GM23248 (cell line): ENCODE data around the gene SLIT3. TPM values are rescaled to one million over a fixed set of nuclear protein-coding genes. Genes with fewer than 3 reads are reported as not detected.

Experiments
- DNase-seq: peaks from one replicate; pipeline ENCODE4 v3.0.0-alpha.2; 2015
- H2AFZ ChIP-seq: fragments of 200-600 bp; sonication (generic); 2 replicates; pipeline ENCODE4 v1.6.1; 2016; ENCODE audit warnings: antibody characterized with exemption
- H3F3A ChIP-seq: fragments of 200-600 bp; sonication (generic); 2 replicates; pipeline ENCODE4 v1.6.1; 2016; ENCODE audit warnings: mild to moderate bottlenecking, antibody characterized with exemption, mixed run types; ENCODE audit not compliant: insufficient read depth
- H3K27ac ChIP-seq: fragments of 200-600 bp; sonication (generic); 2 replicates; pipeline ENCODE4 v1.5.1; 2016; ENCODE audit warnings: mild to moderate bottlenecking
- H3K27me3 ChIP-seq: fragments of 200-600 bp; sonication (generic); replicated peaks from 2 replicates; pipeline ENCODE4 v1.6.1; 2016; ENCODE audit warnings: mild to moderate bottlenecking; ENCODE audit not compliant: insufficient read depth
- H3K36me3 ChIP-seq: fragments of 200-600 bp; sonication (generic); 2 replicates; pipeline ENCODE4 v1.6.1; 2016; ENCODE audit warnings: low read depth, mild to moderate bottlenecking
- H3K4me1 ChIP-seq: fragments of 200-600 bp; sonication (generic); 2 replicates; pipeline ENCODE4 v1.6.1; 2016; ENCODE audit warnings: mild to moderate bottlenecking; ENCODE audit not compliant: insufficient read depth
- H3K4me2 ChIP-seq: fragments of 200-600 bp; sonication (generic); one replicate; pipeline ENCODE4 v1.6.1; 2016; ENCODE audit warnings: mild to moderate bottlenecking; ENCODE audit not compliant: unreplicated experiment
- H3K4me3 ChIP-seq: fragments of 200-600 bp; sonication (generic); 2 replicates; pipeline ENCODE4 v1.5.1; 2016; ENCODE audit warnings: mild to moderate bottlenecking
- H3K79me2 ChIP-seq: fragments of 200-600 bp; sonication (generic); 2 replicates; pipeline ENCODE4 v1.6.1; 2016; ENCODE audit warnings: mild to moderate bottlenecking; ENCODE audit not compliant: insufficient read depth
- H3K9ac ChIP-seq: fragments of 200-600 bp; sonication (generic); 2 replicates; pipeline ENCODE4 v1.6.1; 2016; ENCODE audit warnings: mild to moderate bottlenecking
- H3K9me2 ChIP-seq: fragments of 200-600 bp; sonication (generic); 2 replicates; pipeline ENCODE4 v1.6.1; 2016; ENCODE audit warnings: mixed run types, mild to moderate bottlenecking, moderate library complexity; ENCODE audit not compliant: insufficient read depth
- H3K9me3 ChIP-seq: fragments of 200-600 bp; sonication (generic); one replicate; pipeline ENCODE4 v1.6.1; 2017; ENCODE audit warnings: low read depth
- H4K20me1 ChIP-seq: fragments of 200-600 bp; sonication (generic); 2 replicates; pipeline ENCODE4 v1.6.0; 2016; ENCODE audit not compliant: insufficient read depth
- EZH2 ChIP-seq: fragments of 200-600 bp; sonication (generic); IDR thresholded peaks from 2 replicates; pipeline ENCODE4 v1.6.1; 2018; ENCODE audit warnings: antibody characterized with exemption, mild to moderate bottlenecking; ENCODE audit not compliant: insufficient read depth, poor library complexity, severe bottlenecking
- EZH2phosphoT487 ChIP-seq: fragments of 200-600 bp; sonication (generic); IDR thresholded peaks from 2 replicates; pipeline ENCODE4 v1.6.1; 2018; ENCODE audit warnings: antibody characterized with exemption, moderate library complexity, mild to moderate bottlenecking, low read depth; ENCODE audit not compliant: insufficient read depth
- WGBS, 2 experiments: methylation state at CpG; one replicate each; pipeline ENCODE4 v1.1.6; 2015 to 2017; ENCODE audit warnings: low lambda C conversion rate in 2 of 2, low coverage in 1 of 2; ENCODE audit errors: missing lambda C conversion rate in 2 of 2; 5-methylcytosine and 5-hydroxymethylcytosine counted together
- in situ Hi-C: fragments of 300-500 bp; cut with MboI; formaldehyde crosslinking; loops from 2 replicates; pipeline ENCODE4 v1.15.0; 2020
- polyA plus RNA-seq: library from polyadenylated mRNA; unstranded; fragments of >200 nt; fragmentation: Nextera tagmentation; extraction: Ambion mirVana; gene quantifications from 2 replicates; pipeline ENCODE4 v1.2.1, GENCODE V29; 2016
- total RNA-seq: library from RNA; depleted of rRNA; stranded (reverse); fragments of >200 nt; shearing (Covaris generic); gene quantifications from 2 replicates; pipeline ENCODE4 v1.2.3, GENCODE V29; 2014

The SLIT3 gene
- total and polyA plus RNA-seq, 2 experiments from 2014 or later: 61.9 to 100 TPM

GRCh38 chr5:168669668-168670378 lies 631.1 kb downstream of the SLIT3 start:
- H3K9me2 ChIP-seq: no peaks in the 10 kb centered on the region
- no peak overlapping the region for H3K27ac ChIP-seq
- H3K4me3 ChIP-seq: no peak overlapping the region
- in situ Hi-C loops: no loop called here
- no peaks in the 10 kb centered on the region; the same call in 1 of the 2 replicates for H3K36me3 ChIP-seq
- no peaks in the 10 kb centered on the region for H4K20me1 ChIP-seq
- DNase-seq: no peak
- 94 to 99% methylated on average over 6 of the region's 6 CpGs for WGBS, 2 experiments
- no peaks in the 10 kb centered on the region for H3K4me1 ChIP-seq
- H3K79me2 ChIP-seq: no peaks in the 10 kb centered on the region
- TF ChIP-seq EZH2phosphoT487: no peak
- no peak for TF ChIP-seq EZH2
- H2AFZ ChIP-seq: no peak overlapping the region
- H3K9me3 ChIP-seq: no peaks in the 10 kb centered on the region
- no peak overlapping the region for H3K9ac ChIP-seq
- no peaks in the 10 kb centered on the region for H3K27me3 ChIP-seq
- H3F3A ChIP-seq: no peaks in the 10 kb centered on the region
- H3K4me2 ChIP-seq: no peak overlapping the region

- 97 to 98% methylated on average over 4 of the region's 4 CpGs for whole genome bisulfite sequencing, 2 experiments
- Histone ChIP-seq H3K79me2 (no peaks in the 10 kb centered on the region), H3F3A (no peaks in the 10 kb centered on the region), H3K27me3 (no peaks in the 10 kb centered on the region), H2AFZ (no peak overlapping the region), H3K4me1 (no peaks in the 10 kb centered on the region), H3K9ac (no peak overlapping the region), H3K4me3 (no peak overlapping the region), H3K36me3 (no peaks in the 10 kb centered on the region; the same call in 1 of the 2 replicates), H4K20me1 (no peaks in the 10 kb centered on the region), H3K4me2 (no peak overlapping the region), H3K9me2 (no peaks in the 10 kb centered on the region), H3K9me3 (no peaks in the 10 kb centered on the region), H3K27ac (no peak overlapping the region)
- TF ChIP-seq EZH2phosphoT487 (no peak), EZH2 (no peak)
- DNase-seq: no peak
- in situ Hi-C loops: no loop called here
Observed at GRCh38 chr5:168669156-168669555, 631.8 kb downstream of the SLIT3 start.

GRCh38 chr5:168668078-168668477 lies 632.9 kb downstream of the SLIT3 start:
- Histone ChIP-seq H4K20me1 (no peaks in the 10 kb centered on the region), H3K9ac (no peak overlapping the region), H3K79me2 (no peaks in the 10 kb centered on the region), H3F3A (no peaks in the 10 kb centered on the region), H3K9me2 (no peaks in the 10 kb centered on the region), H3K4me1 (no peaks in the 10 kb centered on the region), H3K4me2 (no peak overlapping the region), H3K36me3 (no peaks in the 10 kb centered on the region; the same call in 1 of the 2 replicates), H3K9me3 (no peaks in the 10 kb centered on the region), H3K27ac (no peak overlapping the region), H3K27me3 (no peaks in the 10 kb centered on the region), H2AFZ (no peak overlapping the region), H3K4me3 (no peak overlapping the region)
- no peak for TF ChIP-seq EZH2
- TF ChIP-seq EZH2phosphoT487: no peak
- DNase-seq: no peak
- in situ Hi-C loops: no loop called here
- 96 to 100% methylated on average over 1 of the region's 1 CpG for WGBS, 2 experiments

GRCh38 chr5:168667301-168667840 lies 633.6 kb downstream of the SLIT3 start:
- 82 to 91% methylated on average over 4 of the region's 4 CpGs for WGBS, 2 experiments
- in situ Hi-C loops: no loop called here
- Histone ChIP-seq H3K27me3 (no peaks in the 10 kb centered on the region), H3K4me1 (no peaks in the 10 kb centered on the region), H3K4me3 (no peak overlapping the region), H3K27ac (no peak overlapping the region), H3K9me2 (no peaks in the 10 kb centered on the region), H4K20me1 (no peaks in the 10 kb centered on the region), H2AFZ (no peak overlapping the region), H3F3A (no peaks in the 10 kb centered on the region), H3K36me3 (no peaks in the 10 kb centered on the region; the same call in 1 of the 2 replicates), H3K9me3 (no peaks in the 10 kb centered on the region), H3K9ac (no peak overlapping the region), H3K4me2 (no peak overlapping the region), H3K79me2 (no peaks in the 10 kb centered on the region)
- no peak for TF ChIP-seq EZH2phosphoT487
- TF ChIP-seq EZH2: no peak
- no peak for DNase-seq
